Activated naive CD4-positive, alpha-beta T cell treated with anti-CD3 and anti-CD28 coated beads for 36 hours (primary cell): ENCODE results near the gene YTHDF2. TPM values are rescaled to one million over a fixed set of nuclear protein-coding genes. Genes with fewer than 3 reads are reported as not detected.

ENCODE experiments used
- CTCF ChIA-PET: fragments of 350-600 bp; sonication (Branson Sonifier 250); formaldehyde crosslinking; loops from one replicate; lab custom pipeline; 2021; ENCODE audit warnings: antibody characterized with exemption; lab: Charles Lee
- DNase-seq: peaks from one replicate; pipeline ENCODE4 v3.0.0-alpha.2; 2020
- H3K27ac Mint-ChIP-seq: one replicate; pipeline ENCODE4 v1.8.0; 2021; ENCODE audit warnings: mild to moderate bottlenecking, mixed read lengths
- H3K27me3 Mint-ChIP-seq: one replicate; pipeline ENCODE4 v1.8.0; 2021; ENCODE audit warnings: low read depth, mixed read lengths
- H3K36me3 Mint-ChIP-seq: one replicate; pipeline ENCODE4 v1.8.0; 2021; ENCODE audit warnings: low read depth, mixed read lengths
- H3K4me1 Mint-ChIP-seq: one replicate; pipeline ENCODE4 v1.8.0; 2021; ENCODE audit warnings: low read depth, mixed read lengths
- H3K4me3 Mint-ChIP-seq: one replicate; pipeline ENCODE4 v1.8.0; 2021; ENCODE audit warnings: mild to moderate bottlenecking, moderate library complexity, mixed read lengths
- H3K9me3 Mint-ChIP-seq: one replicate; pipeline ENCODE4 v1.8.0; 2021; ENCODE audit warnings: mixed read lengths
- intact Hi-C: fragments of 100-400 bp; cut with micrococcal nuclease; formaldehyde crosslinking; loops from one replicate; pipeline ENCODE4 v1.15.1; 2023
- total RNA-seq, 2 experiments: library from RNA; stranded (reverse); gene quantifications; one replicate each; pipeline ENCODE4 v1.2.3, GENCODE V29; 2021

The YTHDF2 gene
- total RNA-seq, 2 experiments from 2014 or later = 64.9 to 66.1 TPM

DNA sequence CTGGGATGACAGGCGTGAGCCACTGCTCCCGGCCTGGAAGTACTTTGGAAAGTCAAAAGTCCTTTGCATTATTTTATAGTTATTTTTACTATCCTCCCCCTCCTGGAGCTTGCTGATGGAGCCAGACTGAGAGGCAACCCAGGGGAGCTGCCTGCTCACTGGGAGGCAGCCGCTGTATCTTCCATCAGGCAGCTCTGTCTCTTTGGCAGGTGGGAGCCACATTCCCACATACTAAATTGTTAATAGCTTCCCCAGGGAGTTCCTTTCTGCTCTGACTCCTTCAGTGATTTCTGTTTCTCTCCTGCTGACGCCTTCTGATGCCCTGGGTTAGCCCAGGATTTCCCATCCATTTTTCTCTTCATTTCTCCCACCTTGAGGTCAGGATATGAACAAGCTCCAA lies 70.3 kb downstream of the YTHDF2 start:
- intact Hi-C loops = no loop called here
- Mint-ChIP-seq H3K4me3 (no peak overlapping the region), H3K36me3 (no peaks in the 10 kb centered on the region), H3K4me1 (peaks cover 2% of the 10 kb centered on the region), H3K9me3 (no peaks in the 10 kb centered on the region), H3K27me3 (peaks cover 15% of the 10 kb centered on the region), H3K27ac (no peak overlapping the region)
- DNase-seq = no peak
- CTCF ChIA-PET = interaction anchor here (0.6 to 1.3 kb wide), 2 partner anchors 18 to 70 kb away, joined by 3 to 4 read pairs; no protein-coding TSS in a partner anchor

DNA sequence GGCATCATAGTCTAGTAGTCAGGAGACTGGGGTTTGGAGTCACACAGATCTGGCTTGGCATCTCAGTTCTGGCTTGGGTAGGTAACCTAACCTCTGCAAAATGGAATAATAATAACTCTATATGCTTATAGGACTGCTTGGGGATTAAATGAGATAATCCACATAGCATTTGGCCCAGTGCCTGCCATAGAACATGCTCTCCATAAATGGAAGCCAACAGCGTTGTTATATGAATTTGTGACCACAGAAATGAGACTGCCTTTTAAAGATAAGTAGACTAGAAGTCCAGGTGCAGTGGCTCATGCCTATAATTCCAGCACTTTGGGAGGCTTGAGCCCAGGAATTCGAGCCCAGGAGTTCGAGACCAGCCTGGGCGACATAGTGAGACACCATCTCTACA lies 71.2 kb downstream of the YTHDF2 start:
- peaks cover 4% of the 10 kb centered on the region for H3K4me1 Mint-ChIP-seq
- H3K27ac Mint-ChIP-seq = no peak overlapping the region
- peaks cover 21% of the 10 kb centered on the region for H3K27me3 Mint-ChIP-seq
- no peaks in the 10 kb centered on the region for H3K9me3 Mint-ChIP-seq
- intact Hi-C loops = no loop called here
- no peaks in the 10 kb centered on the region for H3K36me3 Mint-ChIP-seq
- no peak overlapping the region for H3K4me3 Mint-ChIP-seq
- DNase-seq = no peak
- CTCF ChIA-PET = interaction anchor here (1.3 kb wide), 1 partner anchor 69 kb away, joined by 4 read pairs; no protein-coding TSS in a partner anchor

DNA sequence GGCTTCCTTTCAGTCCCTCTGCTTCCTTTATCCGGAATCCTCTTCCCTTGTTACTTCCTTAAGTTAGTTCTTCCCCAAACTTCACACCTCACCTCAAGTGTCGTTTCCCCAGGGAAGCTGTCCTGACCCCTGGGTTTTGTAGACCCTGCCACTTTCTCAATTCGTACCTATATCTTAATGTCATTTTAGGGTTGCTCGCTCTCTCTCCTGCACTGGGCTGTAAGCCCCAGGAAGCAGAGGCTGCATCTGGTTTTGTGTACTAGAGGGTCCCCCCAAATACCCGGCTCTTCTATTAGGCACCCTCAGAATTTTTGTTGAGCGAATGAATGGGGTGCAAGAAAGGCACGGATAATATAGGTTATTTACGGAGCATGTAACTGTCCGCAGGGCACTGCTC lies 74.6 kb downstream of the YTHDF2 start:
- DNase-seq = no peak
- Mint-ChIP-seq H3K4me3 (no peak overlapping the region), H3K36me3 (no peaks in the 10 kb centered on the region), H3K27ac (no peak overlapping the region), H3K4me1 (peaks cover 6% of the 10 kb centered on the region), H3K9me3 (no peaks in the 10 kb centered on the region), H3K27me3 (peaks cover 43% of the 10 kb centered on the region)
- CTCF ChIA-PET = interaction anchor here (0.7 to 1.0 kb wide), 3 partner anchors 20 to 290 kb away, joined by 3 read pairs; no protein-coding TSS in a partner anchor
- intact Hi-C loops = no loop called here

DNA sequence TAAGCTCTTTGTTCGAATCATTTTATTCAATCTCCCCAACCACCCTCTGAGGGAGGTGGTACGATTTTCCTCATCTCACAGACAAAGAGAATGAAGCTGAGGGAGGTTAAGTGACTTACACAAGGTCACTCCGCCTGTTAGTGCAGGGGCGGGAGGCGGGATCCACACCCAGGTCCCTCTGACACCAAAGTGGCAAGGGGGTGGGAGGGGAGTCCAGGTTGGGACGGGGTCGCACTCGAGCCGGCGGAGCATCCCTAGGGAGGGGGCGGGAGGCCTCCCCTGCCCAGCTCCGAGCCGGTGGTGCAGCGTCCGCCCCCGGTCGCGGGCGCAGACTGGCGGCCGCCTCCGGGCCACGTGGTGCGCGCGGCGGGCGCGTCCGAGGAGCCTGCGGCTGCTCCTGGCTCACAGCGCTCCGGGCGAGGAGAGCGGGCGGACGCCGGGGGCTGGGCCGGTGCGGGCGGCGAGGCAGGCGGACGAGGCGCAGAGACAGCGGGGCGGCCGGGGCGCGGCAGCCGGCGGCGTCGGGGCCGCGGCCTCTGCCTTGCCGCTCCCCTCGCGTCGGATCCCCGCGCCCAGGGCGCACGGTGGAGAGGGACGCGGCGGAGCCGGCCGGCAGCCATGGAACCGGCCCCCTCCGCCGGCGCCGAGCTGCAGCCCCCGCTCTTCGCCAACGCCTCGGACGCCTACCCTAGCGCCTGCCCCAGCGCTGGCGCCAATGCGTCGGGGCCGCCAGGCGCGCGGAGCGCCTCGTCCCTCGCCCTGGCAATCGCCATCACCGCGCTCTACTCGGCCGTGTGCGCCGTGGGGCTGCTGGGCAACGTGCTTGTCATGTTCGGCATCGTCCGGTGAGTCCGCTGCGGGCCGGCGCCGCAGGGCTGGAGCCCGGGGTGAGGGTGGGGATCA lies 75.3 kb downstream of the YTHDF2 start, which contains the start of gene OPRD1:
OPRD1 (plus strand) TSS at position 405 of the 903 bp plus-strand sequence; CDS start at position 619, 214 bp downstream.
- Mint-ChIP-seq H3K27me3 (peaks cover 46% of the 10 kb centered on the region), H3K4me3 (no peak within 1 kb of the TSS), H3K36me3 (no peaks in the 10 kb centered on the region), H3K4me1 (peaks cover 6% of the 10 kb centered on the region), H3K27ac (no peak within 1 kb of the TSS), H3K9me3 (no peaks in the 10 kb centered on the region)
- intact Hi-C loops = no loop called here
- no peak for DNase-seq
- CTCF ChIA-PET = interaction anchor here (0.7 to 1.0 kb wide), 3 partner anchors 20 to 289 kb away, joined by 3 read pairs; no protein-coding TSS in a partner anchor

DNA sequence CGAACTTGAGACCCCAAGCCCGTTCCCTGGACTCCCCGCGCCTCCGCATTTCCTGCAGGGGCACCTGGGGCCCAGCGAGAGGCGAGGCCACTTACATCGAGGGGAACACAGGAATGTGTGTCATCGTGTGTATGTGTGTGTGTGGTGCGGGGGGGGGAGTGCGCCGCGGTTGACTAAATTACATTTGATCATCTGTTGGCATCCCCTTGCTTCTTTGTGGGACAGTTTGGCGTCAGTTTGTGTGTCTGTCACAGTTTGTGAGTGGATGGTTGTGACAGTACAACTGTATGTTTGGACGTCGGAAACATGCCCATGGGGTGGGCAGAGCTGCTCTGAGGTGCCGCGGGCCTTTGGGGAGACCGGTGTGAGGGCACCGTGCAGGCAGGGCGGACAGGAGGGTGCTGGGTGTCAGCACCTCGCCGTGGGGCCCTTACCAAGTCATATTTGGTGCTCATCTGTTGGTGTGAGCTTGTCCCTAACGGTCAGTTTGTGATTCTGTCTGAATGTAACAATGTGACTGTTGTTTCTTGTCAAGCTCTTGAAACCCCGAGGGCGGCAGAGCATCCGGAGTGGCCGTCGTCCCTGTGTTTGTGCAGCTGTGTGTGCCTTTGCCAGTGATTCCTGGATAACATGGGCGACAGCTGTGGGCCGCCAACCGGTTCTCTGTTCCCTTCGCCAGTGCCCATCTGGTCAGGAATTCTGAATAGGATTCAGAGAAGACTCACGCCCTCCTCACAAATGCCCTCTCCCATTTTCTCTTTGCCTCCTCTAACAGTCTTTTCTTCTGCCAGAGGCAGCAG lies 76.1 kb downstream of the YTHDF2 start:
- peaks cover 6% of the 10 kb centered on the region for H3K4me1 Mint-ChIP-seq
- H3K9me3 Mint-ChIP-seq = no peaks in the 10 kb centered on the region
- DNase-seq = no peak
- no peak overlapping the region for H3K27ac Mint-ChIP-seq
- intact Hi-C loops = no loop called here
- peaks cover 50% of the 10 kb centered on the region for H3K27me3 Mint-ChIP-seq
- H3K4me3 Mint-ChIP-seq = no peak overlapping the region
- no peaks in the 10 kb centered on the region for H3K36me3 Mint-ChIP-seq
- CTCF ChIA-PET = no interaction called here

DNA sequence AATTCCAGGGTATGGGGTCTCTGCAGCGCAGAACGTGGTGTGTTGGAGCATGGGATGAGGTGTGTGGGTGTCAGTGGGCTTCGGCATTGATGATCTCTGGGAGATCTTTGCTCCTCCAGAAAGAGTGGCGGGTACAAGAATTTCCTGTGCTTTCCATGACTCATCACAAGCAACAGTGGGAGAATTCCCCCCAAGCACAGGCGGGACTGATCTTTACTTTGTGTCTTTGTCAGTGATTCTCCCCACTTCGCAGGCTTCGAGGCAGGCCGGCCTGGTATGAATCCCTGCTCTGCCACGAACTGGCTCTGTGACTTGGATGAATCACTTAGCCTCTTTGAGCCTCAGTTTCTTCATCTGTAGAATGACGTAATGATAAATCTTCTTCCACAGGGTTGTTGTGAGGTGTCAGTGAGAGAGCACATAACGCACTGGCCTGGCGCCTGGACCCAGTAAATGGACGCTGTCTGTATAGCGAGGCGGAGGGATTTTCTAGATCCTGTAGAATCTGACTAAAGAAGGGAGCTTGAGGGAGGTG lies 77.3 kb downstream of the YTHDF2 start:
- no peaks in the 10 kb centered on the region for H3K9me3 Mint-ChIP-seq
- no peak for DNase-seq
- H3K27me3 Mint-ChIP-seq = peaks cover 55% of the 10 kb centered on the region
- no peak overlapping the region for H3K4me3 Mint-ChIP-seq
- no peaks in the 10 kb centered on the region for H3K36me3 Mint-ChIP-seq
- CTCF ChIA-PET = interaction anchor here (1.0 kb wide), 1 partner anchor 68 kb away, joined by 4 read pairs; no protein-coding TSS in a partner anchor
- intact Hi-C loops = no loop called here
- peaks cover 6% of the 10 kb centered on the region for H3K4me1 Mint-ChIP-seq
- no peak overlapping the region for H3K27ac Mint-ChIP-seq

DNA sequence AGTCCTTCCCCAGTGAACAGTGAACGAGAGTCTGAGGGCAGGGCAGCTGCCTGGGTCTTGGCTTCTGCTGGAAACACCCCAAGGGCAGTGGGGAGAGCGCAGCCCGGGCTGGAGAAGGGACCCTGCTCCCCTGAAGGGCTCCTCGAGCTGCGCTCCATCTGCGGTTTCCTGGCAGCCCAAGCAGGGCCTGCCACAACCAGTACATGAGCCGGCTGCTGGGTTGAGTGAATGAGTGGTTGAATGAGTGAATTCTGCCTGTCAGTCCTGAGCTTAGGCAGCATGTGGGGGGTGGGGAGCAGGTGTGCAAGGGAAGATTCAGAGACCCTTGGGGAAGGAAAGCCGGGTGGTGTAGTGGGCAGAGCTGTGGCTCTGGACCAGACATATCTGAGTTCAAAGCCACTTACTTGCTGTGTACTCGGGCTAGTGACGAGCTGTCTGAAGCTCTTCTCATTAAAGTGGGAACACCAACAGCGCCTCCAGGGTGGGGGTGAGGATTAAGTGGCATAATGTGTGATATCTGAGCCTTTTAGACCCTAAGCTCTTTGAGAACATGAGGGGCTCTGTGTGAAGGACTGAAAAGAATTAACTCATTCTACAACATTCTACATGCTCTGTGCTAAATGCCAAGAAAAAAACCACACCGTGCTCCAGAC lies 78.9 kb downstream of the YTHDF2 start:
- intact Hi-C loops = no loop called here
- H3K4me3 Mint-ChIP-seq = no peak overlapping the region
- peaks cover 6% of the 10 kb centered on the region for H3K4me1 Mint-ChIP-seq
- no peaks in the 10 kb centered on the region for H3K9me3 Mint-ChIP-seq
- H3K27ac Mint-ChIP-seq = no peak overlapping the region
- no peaks in the 10 kb centered on the region for H3K36me3 Mint-ChIP-seq
- H3K27me3 Mint-ChIP-seq = peaks cover 54% of the 10 kb centered on the region
- CTCF ChIA-PET = interaction anchor here (0.6 to 0.8 kb wide), 2 partner anchors 61 to 959 kb away, joined by 3 read pairs; no protein-coding TSS in a partner anchor
- no peak for DNase-seq

DNA sequence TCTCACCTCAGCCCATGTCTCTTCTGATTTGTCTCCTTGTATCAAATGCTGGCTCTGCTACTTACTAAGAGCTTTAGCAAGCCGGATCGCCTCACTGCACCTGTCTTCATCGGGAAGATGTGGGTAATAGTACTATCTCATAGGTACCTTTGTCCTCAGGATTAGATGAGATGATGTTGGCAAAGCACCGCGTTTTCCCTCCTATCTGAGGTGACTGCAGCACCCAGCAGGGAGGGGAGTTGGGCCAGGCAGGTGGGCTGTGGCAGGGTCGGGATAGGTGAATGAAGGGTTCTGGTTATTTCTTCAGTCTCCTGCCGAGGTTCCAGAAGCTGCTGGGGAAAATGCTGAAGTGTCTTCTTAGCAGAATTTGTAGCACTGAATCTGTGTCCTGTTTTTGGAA lies 80.4 kb downstream of the YTHDF2 start:
- Mint-ChIP-seq H3K4me1 (peaks cover 4% of the 10 kb centered on the region), H3K9me3 (no peaks in the 10 kb centered on the region), H3K4me3 (no peak overlapping the region), H3K36me3 (no peaks in the 10 kb centered on the region), H3K27me3 (peaks cover 44% of the 10 kb centered on the region), H3K27ac (no peak overlapping the region)
- CTCF ChIA-PET = interaction anchor here (1.7 kb wide), 1 partner anchor 60 kb away, joined by 4 read pairs; no protein-coding TSS in a partner anchor
- no peak for DNase-seq
- intact Hi-C loops = no loop called here

DNA sequence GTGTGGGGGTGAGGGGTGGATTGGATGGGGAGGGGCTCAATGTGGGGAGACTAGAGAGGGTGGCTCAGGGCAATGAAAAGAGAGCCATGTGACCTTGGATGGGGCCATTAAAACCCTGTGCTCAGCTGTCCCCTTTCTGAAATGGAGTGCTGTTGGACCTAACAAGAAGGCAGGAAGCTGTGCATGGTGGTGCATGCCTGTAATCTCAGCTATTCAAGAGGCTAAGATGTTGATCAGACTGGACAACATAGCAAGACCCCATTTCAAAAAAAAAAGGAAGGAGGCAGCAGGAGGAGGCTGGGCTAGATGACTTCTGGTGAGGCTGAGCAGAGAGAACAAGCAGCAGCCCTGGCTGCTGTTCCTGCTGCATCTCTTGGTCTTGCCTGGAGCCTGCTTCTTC lies 82.3 kb downstream of the YTHDF2 start:
- Mint-ChIP-seq H3K36me3 (no peaks in the 10 kb centered on the region), H3K27ac (no peak overlapping the region)

More for the DNA sequence above, 82.3 kb downstream of the YTHDF2 start:
- no peak for DNase-seq
- peaks cover 27% of the 10 kb centered on the region for H3K27me3 Mint-ChIP-seq
- CTCF ChIA-PET = interaction anchor here (1.3 kb wide), 1 partner anchor 34 kb away, joined by 3 read pairs; no protein-coding TSS in a partner anchor
- no peak overlapping the region for H3K4me3 Mint-ChIP-seq
- peaks cover 2% of the 10 kb centered on the region for H3K4me1 Mint-ChIP-seq
- H3K9me3 Mint-ChIP-seq = no peaks in the 10 kb centered on the region
- intact Hi-C loops = no loop called here
